RPMI7951 (cell line): ENCODE measurements around the gene MAD1L1. TPM values are rescaled to one million over a fixed set of nuclear protein-coding genes. Genes with fewer than 3 reads are reported as not detected.
"Not testable (repeated sequence)": the region's sequence is repeated elsewhere in the genome, so short reads cannot be mapped to it uniquely, and the experiment has no call there.

ENCODE experiments used
- DNase-seq: peaks from one replicate; pipeline ENCODE4 v3.0.0-alpha.2; 2012; ENCODE audit warnings: low read depth
- total RNA-seq: library from RNA; depleted of rRNA; stranded (reverse); fragments of >200 nt; shearing (Covaris generic); gene quantifications from 2 replicates; pipeline ENCODE4 v1.2.3, GENCODE V29; 2014

The MAD1L1 gene
- total RNA-seq, 1 experiment from 2014 or later, result 133 TPM

GRCh38 chr7:1971946-1972654 is 260.6 kb downstream of the MAD1L1 start:
- no peak for DNase-seq

GRCh38 chr7:1970895-1971294 is 261.9 kb downstream of the MAD1L1 start:
- DNase-seq, result no peak

- DNase-seq, result not testable (repeated sequence)
These were observed 262.5 kb downstream of the MAD1L1 start for GRCh38 chr7:1970285-1970660.

GRCh38 chr7:1969459-1970284 is 263.1 kb downstream of the MAD1L1 start:
- no peak for DNase-seq

- no peak for DNase-seq
These were observed 264.2 kb downstream of the MAD1L1 start for GRCh38 chr7:1968397-1969111.

- no peak for DNase-seq
These were observed 265.0 kb downstream of the MAD1L1 start for GRCh38 chr7:1967512-1968396.

GRCh38 chr7:1966631-1967200 is 266.0 kb downstream of the MAD1L1 start:
- no peak for DNase-seq

GRCh38 chr7:1965579-1966294 is 267.0 kb downstream of the MAD1L1 start:
- no peak for DNase-seq

- no peak for DNase-seq
These were observed 267.7 kb downstream of the MAD1L1 start for GRCh38 chr7:1964913-1965578.

- DNase-seq, result no peak
These were observed 268.4 kb downstream of the MAD1L1 start for GRCh38 chr7:1964211-1964912.

GRCh38 chr7:1963575-1963974 is 269.2 kb downstream of the MAD1L1 start:
- no peak for DNase-seq

- DNase-seq, result peak; percentile 100
These were observed 271.0 kb downstream of the MAD1L1 start for GRCh38 chr7:1961701-1962276.

GRCh38 chr7:1959305-1959704 is 273.4 kb downstream of the MAD1L1 start:
- DNase-seq, result no peak

- no peak for DNase-seq
These were observed 275.1 kb downstream of the MAD1L1 start for GRCh38 chr7:1957471-1958225.

GRCh38 chr7:1956611-1957470 is 275.9 kb downstream of the MAD1L1 start:
- no peak for DNase-seq

- no peak for DNase-seq
These were observed 276.6 kb downstream of the MAD1L1 start for GRCh38 chr7:1956141-1956540.

- DNase-seq, result no peak
These were observed 278.3 kb downstream of the MAD1L1 start for GRCh38 chr7:1954366-1955004.
